Neural cell (in vitro differentiated cells): Measurements from ENCODE around the gene ZNF618. TPM values are rescaled to one million over a fixed set of nuclear protein-coding genes. Genes with fewer than 3 reads are reported as not detected.

ENCODE experiments used
- H2AFZ ChIP-seq: fragments of 200-600, 300-800 bp; sonication (generic), shearing (Covaris generic); 2 replicates; pipeline ENCODE4 v1.6.0; 2014; ENCODE audit warnings: low read depth, mild to moderate bottlenecking, antibody characterized with exemption, low read length, moderate library complexity
- H3F3A ChIP-seq: fragments of 200-600 bp; shearing (Covaris generic); 2 replicates; pipeline ENCODE4 v1.6.1; 2016; ENCODE audit warnings: mild to moderate bottlenecking, moderate library complexity, mixed read lengths, antibody characterized with exemption, low read length; ENCODE audit not compliant: insufficient read depth, poor library complexity, severe bottlenecking
- H3K27ac ChIP-seq: fragments of 200-600, 300-800 bp; sonication (generic), shearing (Covaris generic); 2 replicates; pipeline ENCODE4 v1.5.1; 2014; ENCODE audit warnings: mild to moderate bottlenecking, low read length, moderate library complexity
- H3K27me3 ChIP-seq: fragments of 300-800, 200-600 bp; sonication (generic), shearing (Covaris generic); 2 replicates; pipeline ENCODE4 v1.6.0; 2014; ENCODE audit warnings: mild to moderate bottlenecking, low read depth, low read length, moderate library complexity; ENCODE audit not compliant: insufficient read depth
- H3K36me3 ChIP-seq: fragments of 300-800, 200-600 bp; sonication (generic), shearing (Covaris generic); 2 replicates; pipeline ENCODE4 v1.5.1; 2014; ENCODE audit warnings: mild to moderate bottlenecking, antibody characterized with exemption, low read length, moderate library complexity; ENCODE audit not compliant: insufficient read depth
- H3K4me2 ChIP-seq: fragments of 300-800, 200-600 bp; sonication (generic), shearing (Covaris generic); 2 replicates; pipeline ENCODE4 v1.6.0; 2014; ENCODE audit warnings: mild to moderate bottlenecking, low read length
- H3K4me3 ChIP-seq: fragments of 300-800, 200-600 bp; sonication (generic), shearing (Covaris generic); 2 replicates; pipeline ENCODE4 v1.5.1; 2014; ENCODE audit warnings: mild to moderate bottlenecking, low read length, moderate library complexity
- H3K79me2 ChIP-seq: fragments of 200-600 bp; shearing (Covaris generic); replicated peaks from 2 replicates; pipeline ENCODE4 v1.6.0; 2014; ENCODE audit warnings: mild to moderate bottlenecking, low read length, moderate library complexity; ENCODE audit not compliant: insufficient read depth
- H3K9ac ChIP-seq: fragments of 300-800, 200-600 bp; sonication (generic), shearing (Covaris generic); 2 replicates; pipeline ENCODE4 v1.6.1; 2016; ENCODE audit warnings: mild to moderate bottlenecking, low read length, mixed read lengths
- H3K9me2 ChIP-seq: fragments of 200-600 bp; shearing (Covaris generic); 2 replicates; pipeline ENCODE4 v1.6.1; 2016; ENCODE audit warnings: mild to moderate bottlenecking, low read length, mixed read lengths; ENCODE audit not compliant: insufficient read depth
- H3K9me3 ChIP-seq: fragments of 200-600, 300-800 bp; sonication (generic), shearing (Covaris generic); 2 replicates; pipeline ENCODE4 v1.6.1; 2016; ENCODE audit warnings: mild to moderate bottlenecking, mixed run types, low read length, moderate library complexity, mixed read lengths
- H4K20me1 ChIP-seq: fragments of 200-600 bp; shearing (Covaris generic); 2 replicates; pipeline ENCODE4 v1.6.1; 2016; ENCODE audit warnings: mild to moderate bottlenecking, mixed run types; ENCODE audit not compliant: insufficient read depth
- EP300 ChIP-seq: fragments of 450-650 bp; conservative IDR thresholded peaks from 2 replicates; pipeline ENCODE4 v1.6.1; 2014; ENCODE audit warnings: antibody characterized with exemption, mild to moderate bottlenecking, moderate library complexity; ENCODE audit not compliant: poor library complexity, severe bottlenecking
- EZH2 ChIP-seq: fragments of 200-600, 300-800 bp; shearing (Covaris generic), sonication (generic); IDR thresholded peaks from 2 replicates; pipeline ENCODE4 v1.6.1; 2014; ENCODE audit warnings: antibody characterized with exemption, low read length, borderline replicate concordance, mild to moderate bottlenecking; ENCODE audit not compliant: insufficient read depth, poor library complexity, severe bottlenecking
- MXI1 ChIP-seq: fragments of 450-650 bp; conservative IDR thresholded peaks from 2 replicates; pipeline ENCODE4 v1.6.1; 2014; ENCODE audit warnings: antibody characterized with exemption, mild to moderate bottlenecking; ENCODE audit not compliant: poor library complexity, severe bottlenecking
- POLR2AphosphoS5 ChIP-seq: IDR thresholded peaks from 2 replicates; pipeline ENCODE4 v1.6.1; 2012
- RAD21 ChIP-seq: fragments of 450-650 bp; conservative IDR thresholded peaks from 2 replicates; pipeline ENCODE4 v1.6.1; 2014; ENCODE audit warnings: antibody characterized with exemption, mild to moderate bottlenecking, moderate library complexity
- SMC3 ChIP-seq: fragments of 450-650 bp; conservative IDR thresholded peaks from 2 replicates; pipeline ENCODE4 v1.6.1; 2014; ENCODE audit warnings: antibody characterized with exemption, mild to moderate bottlenecking, moderate library complexity; ENCODE audit not compliant: poor library complexity
- TAF1 ChIP-seq: IDR thresholded peaks from 2 replicates; pipeline ENCODE4 v1.6.1; 2012; ENCODE audit warnings: low read depth
- polyA plus RNA-seq: library from polyadenylated mRNA; depleted of rRNA; stranded (reverse); fragments of >200 nt; gene quantifications from 2 replicates; pipeline ENCODE4 v1.2.3, GENCODE V29; 2014
- TF ChIP-seq, protein P1 (sequence below): fragments of 450-650 bp; IDR thresholded peaks from 2 replicates; pipeline ENCODE4 v1.5.1; 2014; ENCODE audit warnings: antibody characterized with exemption, mild to moderate bottlenecking, moderate library complexity; ENCODE audit not compliant: poor library complexity, severe bottlenecking
- TF ChIP-seq, protein P2 (sequence below): IDR thresholded peaks from 2 replicates; pipeline ENCODE4 v1.6.1; 2012; ENCODE audit warnings: borderline replicate concordance

The ZNF618 gene
- polyA plus RNA-seq, 1 donor from 2014 or later = 7.1 TPM

DNA sequence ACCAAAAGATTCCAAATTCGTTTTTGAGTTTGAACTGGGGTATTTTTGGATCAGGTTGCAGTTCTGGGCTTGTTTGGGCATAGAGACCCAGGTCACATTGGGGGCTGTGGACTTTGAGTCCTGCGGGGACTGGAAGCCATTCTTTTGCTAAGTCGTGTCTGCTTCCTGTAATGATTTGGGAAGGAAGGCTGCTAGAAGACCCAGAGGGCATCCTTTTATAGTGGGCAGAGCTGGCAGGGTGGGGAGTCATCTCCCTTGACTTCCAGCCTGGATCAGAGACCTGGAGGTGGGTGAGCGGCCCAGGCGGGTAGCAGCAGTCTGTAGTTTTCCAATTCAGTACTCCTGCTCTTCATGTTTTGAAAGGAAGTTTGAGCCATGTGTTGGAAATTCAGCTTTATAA is 11.3 kb downstream of the ZNF618 start:
- Histone ChIP-seq H3K27me3 (no peaks in the 10 kb centered on the region), H3K9ac (no peak overlapping the region), H3K27ac (no peak overlapping the region), H4K20me1 (no peaks in the 10 kb centered on the region), H3F3A (no peaks in the 10 kb centered on the region), H3K36me3 (no peaks in the 10 kb centered on the region), H3K4me3 (no peak overlapping the region), H3K9me2 (no peaks in the 10 kb centered on the region), H3K79me2 (peaks cover 94% of the 10 kb centered on the region), H3K4me2 (no peak overlapping the region), H3K9me3 (no peaks in the 10 kb centered on the region), H2AFZ (no peak overlapping the region)
- TF ChIP-seq RAD21 (no peak), SMC3 (no peak), EZH2 (no peak), POLR2AphosphoS5 (no peak), MXI1 (no peak), TAF1 (no peak), EP300 (no peak)
- TF ChIP-seq, protein P1, sequence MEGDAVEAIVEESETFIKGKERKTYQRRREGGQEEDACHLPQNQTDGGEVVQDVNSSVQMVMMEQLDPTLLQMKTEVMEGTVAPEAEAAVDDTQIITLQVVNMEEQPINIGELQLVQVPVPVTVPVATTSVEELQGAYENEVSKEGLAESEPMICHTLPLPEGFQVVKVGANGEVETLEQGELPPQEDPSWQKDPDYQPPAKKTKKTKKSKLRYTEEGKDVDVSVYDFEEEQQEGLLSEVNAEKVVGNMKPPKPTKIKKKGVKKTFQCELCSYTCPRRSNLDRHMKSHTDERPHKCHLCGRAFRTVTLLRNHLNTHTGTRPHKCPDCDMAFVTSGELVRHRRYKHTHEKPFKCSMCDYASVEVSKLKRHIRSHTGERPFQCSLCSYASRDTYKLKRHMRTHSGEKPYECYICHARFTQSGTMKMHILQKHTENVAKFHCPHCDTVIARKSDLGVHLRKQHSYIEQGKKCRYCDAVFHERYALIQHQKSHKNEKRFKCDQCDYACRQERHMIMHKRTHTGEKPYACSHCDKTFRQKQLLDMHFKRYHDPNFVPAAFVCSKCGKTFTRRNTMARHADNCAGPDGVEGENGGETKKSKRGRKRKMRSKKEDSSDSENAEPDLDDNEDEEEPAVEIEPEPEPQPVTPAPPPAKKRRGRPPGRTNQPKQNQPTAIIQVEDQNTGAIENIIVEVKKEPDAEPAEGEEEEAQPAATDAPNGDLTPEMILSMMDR = no peak
- TF ChIP-seq, protein P2, sequence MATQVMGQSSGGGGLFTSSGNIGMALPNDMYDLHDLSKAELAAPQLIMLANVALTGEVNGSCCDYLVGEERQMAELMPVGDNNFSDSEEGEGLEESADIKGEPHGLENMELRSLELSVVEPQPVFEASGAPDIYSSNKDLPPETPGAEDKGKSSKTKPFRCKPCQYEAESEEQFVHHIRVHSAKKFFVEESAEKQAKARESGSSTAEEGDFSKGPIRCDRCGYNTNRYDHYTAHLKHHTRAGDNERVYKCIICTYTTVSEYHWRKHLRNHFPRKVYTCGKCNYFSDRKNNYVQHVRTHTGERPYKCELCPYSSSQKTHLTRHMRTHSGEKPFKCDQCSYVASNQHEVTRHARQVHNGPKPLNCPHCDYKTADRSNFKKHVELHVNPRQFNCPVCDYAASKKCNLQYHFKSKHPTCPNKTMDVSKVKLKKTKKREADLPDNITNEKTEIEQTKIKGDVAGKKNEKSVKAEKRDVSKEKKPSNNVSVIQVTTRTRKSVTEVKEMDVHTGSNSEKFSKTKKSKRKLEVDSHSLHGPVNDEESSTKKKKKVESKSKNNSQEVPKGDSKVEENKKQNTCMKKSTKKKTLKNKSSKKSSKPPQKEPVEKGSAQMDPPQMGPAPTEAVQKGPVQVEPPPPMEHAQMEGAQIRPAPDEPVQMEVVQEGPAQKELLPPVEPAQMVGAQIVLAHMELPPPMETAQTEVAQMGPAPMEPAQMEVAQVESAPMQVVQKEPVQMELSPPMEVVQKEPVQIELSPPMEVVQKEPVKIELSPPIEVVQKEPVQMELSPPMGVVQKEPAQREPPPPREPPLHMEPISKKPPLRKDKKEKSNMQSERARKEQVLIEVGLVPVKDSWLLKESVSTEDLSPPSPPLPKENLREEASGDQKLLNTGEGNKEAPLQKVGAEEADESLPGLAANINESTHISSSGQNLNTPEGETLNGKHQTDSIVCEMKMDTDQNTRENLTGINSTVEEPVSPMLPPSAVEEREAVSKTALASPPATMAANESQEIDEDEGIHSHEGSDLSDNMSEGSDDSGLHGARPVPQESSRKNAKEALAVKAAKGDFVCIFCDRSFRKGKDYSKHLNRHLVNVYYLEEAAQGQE = no peak

DNA sequence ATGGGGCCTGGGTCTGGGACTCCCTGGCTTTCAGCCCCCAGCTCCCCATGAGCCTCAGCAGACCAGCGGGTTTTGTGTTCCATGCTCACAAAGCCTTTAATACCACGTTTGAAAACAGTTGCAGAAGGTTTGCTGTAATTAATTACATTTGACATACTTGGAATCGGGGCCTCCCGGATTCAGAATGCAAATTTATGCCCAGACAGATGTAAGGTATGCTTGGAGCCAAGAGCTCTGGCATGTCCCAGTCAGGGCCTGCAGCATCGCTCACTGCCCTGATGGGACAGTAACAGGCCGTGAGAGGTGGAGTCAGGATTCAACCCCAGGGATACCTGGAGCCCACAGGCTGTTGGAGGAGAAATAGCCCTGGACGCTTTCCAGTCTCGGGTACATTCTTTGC is 12.2 kb downstream of the ZNF618 start:
- no peaks in the 10 kb centered on the region for H4K20me1 ChIP-seq
- no peaks in the 10 kb centered on the region for H3K27me3 ChIP-seq
- no peaks in the 10 kb centered on the region for H3F3A ChIP-seq
- H3K4me2 ChIP-seq = no peak overlapping the region
- H3K27ac ChIP-seq = no peak overlapping the region
- no peak overlapping the region for H3K4me3 ChIP-seq
- no peaks in the 10 kb centered on the region for H3K36me3 ChIP-seq
- H2AFZ ChIP-seq = no peak overlapping the region
- no peak for TF ChIP-seq TAF1
- no peak for TF ChIP-seq EP300
- H3K9ac ChIP-seq = no peak overlapping the region
- H3K9me3 ChIP-seq = no peaks in the 10 kb centered on the region
- peaks cover 94% of the 10 kb centered on the region for H3K79me2 ChIP-seq
- no peaks in the 10 kb centered on the region for H3K9me2 ChIP-seq

DNA sequence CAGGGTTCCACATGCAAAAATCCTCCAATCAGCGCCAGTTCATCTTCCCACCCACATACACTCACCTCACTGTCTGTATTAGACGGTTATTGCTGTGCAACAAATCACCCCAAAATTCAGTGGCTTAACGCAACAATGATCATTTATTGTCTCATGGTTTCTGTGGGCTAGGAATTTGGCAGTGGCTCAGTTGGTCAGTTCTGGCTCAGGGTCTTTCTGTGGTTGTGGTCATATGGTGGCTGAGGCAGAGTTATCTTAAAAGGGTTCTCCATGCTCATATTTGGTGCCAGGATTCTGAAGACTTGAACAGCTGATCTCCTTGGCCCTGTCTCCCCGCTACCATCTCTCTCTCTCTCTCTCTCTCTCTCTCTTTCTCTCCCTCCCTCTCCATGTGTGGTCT is 12.9 kb downstream of the ZNF618 start:
- peaks cover 96% of the 10 kb centered on the region for H3K79me2 ChIP-seq
- no peaks in the 10 kb centered on the region for H3K27me3 ChIP-seq
- H3K27ac ChIP-seq = no peak overlapping the region
- H3K4me3 ChIP-seq = no peak overlapping the region
- H3F3A ChIP-seq = no peaks in the 10 kb centered on the region
- H3K9me3 ChIP-seq = no peaks in the 10 kb centered on the region
- no peak overlapping the region for H3K9ac ChIP-seq
- TF ChIP-seq RAD21 = no peak
- TF ChIP-seq TAF1 = no peak
- TF ChIP-seq MXI1 = no peak
- TF ChIP-seq POLR2AphosphoS5 = no peak
- TF ChIP-seq, protein P1 = no peak
- no peak for TF ChIP-seq EP300
- no peak for TF ChIP-seq SMC3
- no peak for TF ChIP-seq EZH2
- TF ChIP-seq, protein P2 = no peak
- no peaks in the 10 kb centered on the region for H3K36me3 ChIP-seq
- H4K20me1 ChIP-seq = no peaks in the 10 kb centered on the region
- no peak overlapping the region for H3K4me2 ChIP-seq
- H3K9me2 ChIP-seq = no peaks in the 10 kb centered on the region
- H2AFZ ChIP-seq = no peak overlapping the region
